ENCODE measurements around the gene HOOK2. TPM values are rescaled to one million over a fixed set of nuclear protein-coding genes. Genes with fewer than 3 reads are reported as not detected.

The HOOK2 gene
- total and polyA plus RNA-seq, 2 of the 13 experiments (the other 11 are each of a cell fraction or from before 2014, with no cell fraction given): 9.2 to 12.9 TPM

DNA sequence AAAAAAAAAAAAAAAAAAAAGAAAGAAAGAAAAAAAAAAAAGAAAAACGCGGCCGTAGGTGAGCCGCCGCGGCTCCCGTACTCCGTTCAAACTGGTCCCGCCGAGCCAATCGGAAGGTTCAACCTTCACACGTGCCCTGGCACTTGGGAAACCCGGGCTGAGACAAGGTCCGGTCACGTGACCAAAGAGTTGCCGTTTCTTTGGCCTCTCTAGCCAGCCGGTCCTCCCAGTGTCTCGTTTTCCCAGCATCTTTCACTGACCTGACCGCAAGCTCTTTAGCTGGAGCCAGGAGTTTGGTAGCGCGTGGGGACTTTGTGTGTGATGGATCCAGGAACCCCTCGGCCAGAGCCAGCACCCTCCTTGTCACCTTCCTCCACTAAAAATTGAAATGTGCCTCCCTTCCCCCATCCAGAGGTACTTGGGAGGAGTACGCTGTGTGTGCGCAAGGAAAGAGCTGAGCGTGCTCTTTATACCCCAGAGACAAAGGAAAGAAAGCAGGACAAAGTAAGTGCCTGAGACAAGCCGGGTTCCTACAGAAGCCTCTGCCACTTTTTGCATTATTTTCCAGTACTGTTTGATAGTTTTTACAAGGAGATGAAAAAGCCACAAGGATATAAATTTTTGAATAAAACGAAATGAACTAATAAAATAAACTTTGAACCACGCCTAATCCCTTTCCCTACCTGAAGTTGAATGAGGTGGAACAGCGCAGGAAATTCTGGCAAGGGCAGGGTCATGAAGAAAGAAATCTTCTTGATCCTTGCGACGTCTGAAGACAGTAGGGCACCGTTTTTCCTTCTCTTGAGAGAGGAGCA is 52.6 kb downstream of the HOOK2 start (continued):
- TF ChIP-seq AKNA (CRISPR knock-in tag; IDR thresholded peaks at IDR 0.05; ENCODE audit: borderline replicate concordance) (no peak), ZNF282 (IDR thresholded peaks at IDR 0.05; ENCODE audit: partially characterized antibody) (no peak), PPARG (CRISPR knock-in tag; conservative IDR thresholded peaks at IDR 0.05) (no peak), ZSCAN29 (CRISPR knock-in tag; conservative IDR thresholded peaks at IDR 0.05) (0 out of 2 replicates have a peak, but pooled peaks have one; percentile 61), HNRNPH1 (optimal IDR thresholded peaks at IDR 0.05; ENCODE audit: low read depth, low read length) (no peak), ZBTB21 (CRISPR knock-in tag; IDR thresholded peaks at IDR 0.05) (no peak), ZNF550 (CRISPR knock-in tag; IDR thresholded peaks at IDR 0.05; ENCODE audit: borderline replicate concordance) (no peak), ZBTB49 (CRISPR knock-in tag; IDR thresholded peaks at IDR 0.05; ENCODE audit: borderline replicate concordance) (no peak), ADNP (CRISPR knock-in tag; IDR thresholded peaks at IDR 0.05) (no peak), ZNF251 (CRISPR knock-in tag; IDR thresholded peaks at IDR 0.05) (no peak), PHF21A (CRISPR knock-in tag; IDR thresholded peaks at IDR 0.05) (no peak), ISL2 (CRISPR knock-in tag; IDR thresholded peaks at IDR 0.05) (0 out of 2 replicates have a peak, but pooled peaks have one; percentile 31), PRDM4 (CRISPR knock-in tag; IDR thresholded peaks at IDR 0.05; ENCODE audit: borderline replicate concordance) (no peak)
- TF ChIP-seq, protein P1, sequence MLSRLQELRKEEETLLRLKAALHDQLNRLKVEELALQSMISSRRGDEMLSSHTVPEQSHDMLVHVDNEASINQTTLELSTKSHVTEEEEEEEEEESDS (CRISPR knock-in tag; IDR thresholded peaks at IDR 0.05; ENCODE audit: borderline replicate concordance): no peak
- TF ChIP-seq, protein P2, sequence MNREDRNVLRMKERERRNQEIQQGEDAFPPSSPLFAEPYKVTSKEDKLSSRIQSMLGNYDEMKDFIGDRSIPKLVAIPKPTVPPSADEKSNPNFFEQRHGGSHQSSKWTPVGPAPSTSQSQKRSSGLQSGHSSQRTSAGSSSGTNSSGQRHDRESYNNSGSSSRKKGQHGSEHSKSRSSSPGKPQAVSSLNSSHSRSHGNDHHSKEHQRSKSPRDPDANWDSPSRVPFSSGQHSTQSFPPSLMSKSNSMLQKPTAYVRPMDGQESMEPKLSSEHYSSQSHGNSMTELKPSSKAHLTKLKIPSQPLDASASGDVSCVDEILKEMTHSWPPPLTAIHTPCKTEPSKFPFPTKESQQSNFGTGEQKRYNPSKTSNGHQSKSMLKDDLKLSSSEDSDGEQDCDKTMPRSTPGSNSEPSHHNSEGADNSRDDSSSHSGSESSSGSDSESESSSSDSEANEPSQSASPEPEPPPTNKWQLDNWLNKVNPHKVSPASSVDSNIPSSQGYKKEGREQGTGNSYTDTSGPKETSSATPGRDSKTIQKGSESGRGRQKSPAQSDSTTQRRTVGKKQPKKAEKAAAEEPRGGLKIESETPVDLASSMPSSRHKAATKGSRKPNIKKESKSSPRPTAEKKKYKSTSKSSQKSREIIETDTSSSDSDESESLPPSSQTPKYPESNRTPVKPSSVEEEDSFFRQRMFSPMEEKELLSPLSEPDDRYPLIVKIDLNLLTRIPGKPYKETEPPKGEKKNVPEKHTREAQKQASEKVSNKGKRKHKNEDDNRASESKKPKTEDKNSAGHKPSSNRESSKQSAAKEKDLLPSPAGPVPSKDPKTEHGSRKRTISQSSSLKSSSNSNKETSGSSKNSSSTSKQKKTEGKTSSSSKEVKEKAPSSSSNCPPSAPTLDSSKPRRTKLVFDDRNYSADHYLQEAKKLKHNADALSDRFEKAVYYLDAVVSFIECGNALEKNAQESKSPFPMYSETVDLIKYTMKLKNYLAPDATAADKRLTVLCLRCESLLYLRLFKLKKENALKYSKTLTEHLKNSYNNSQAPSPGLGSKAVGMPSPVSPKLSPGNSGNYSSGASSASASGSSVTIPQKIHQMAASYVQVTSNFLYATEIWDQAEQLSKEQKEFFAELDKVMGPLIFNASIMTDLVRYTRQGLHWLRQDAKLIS (CRISPR knock-in tag; IDR thresholded peaks at IDR 0.05): no peak

All from HepG2 (cell line).